Body of pancreas (tissue), 4 donors: ENCODE results near the gene LIMS1. TPM values are rescaled to one million over a fixed set of nuclear protein-coding genes. Genes with fewer than 3 reads are reported as not detected.

ENCODE experiments used
- ATAC-seq: fragments of 150-250 bp; one replicate; pipeline ENCODE4 v1.9.1; 2016
- DNase-seq, 4 donors: peaks; one replicate each; pipeline ENCODE4 v3.0.0-alpha.2; 2019
- H3K27ac ChIP-seq, 4 donors: fragments of 200-600 bp; sonication (generic); 1 replicate in 3 of 4; 2 replicates in 1 of 4; pipeline versions ENCODE4 v1.5.1 to v1.6.1; 2016 to 2019; ENCODE audit warnings: mild to moderate bottlenecking in 1 of 4, mixed read lengths in 1 of 4, moderate library complexity in 1 of 4
- H3K27me3 ChIP-seq, 2 donors: fragments of 200-600 bp; sonication (generic); one replicate each; pipeline ENCODE4 v1.6.0; 2016; ENCODE audit warnings: mild to moderate bottlenecking in 1 of 2
- H3K36me3 ChIP-seq, 2 donors: fragments of 200-600 bp; sonication (generic); replicated peaks in 1 of 2; 2 replicates each; pipeline ENCODE4 v1.5.1; 2016; ENCODE audit warnings: low read depth in 2 of 2; ENCODE audit not compliant: insufficient read depth in 1 of 2
- H3K4me1 ChIP-seq: fragments of 200-600 bp; sonication (generic); one replicate; pipeline ENCODE4 v1.6.0; 2016
- H3K4me3 ChIP-seq, 2 donors: fragments of 200-600 bp; sonication (generic); 1 replicate in 1 of 2; 2 replicates in 1 of 2; pipeline ENCODE4 v1.5.1; 2016 to 2019
- H3K9me3 ChIP-seq, 3 donors: fragments of 200-600 bp; sonication (generic); 1 replicate in 2 of 3; 2 replicates in 1 of 3; pipeline ENCODE4 v1.5.1; 2016
- POLR2A ChIP-seq, 3 donors: fragments of 450-650 bp; IDR thresholded peaks; one replicate each; pipeline ENCODE4 v1.6.1; 2016; ENCODE audit warnings: antibody characterized with exemption in 3 of 3, mild to moderate bottlenecking in 2 of 3
- WGBS, 2 donors: methylation state at CpG; one replicate each; pipeline ENCODE4 v1.1.5; 2017; 5-methylcytosine and 5-hydroxymethylcytosine counted together
- intact Hi-C: fragments of 100-400 bp; cut with DNase I; formaldehyde crosslinking; loops from one replicate; pipeline ENCODE4 v1.15.1; 2023
- total RNA-seq, 2 donors: library from RNA; depleted of rRNA; stranded (reverse); fragments of >200 nt; gene quantifications; one replicate each; pipeline ENCODE4 v1.1.0, GENCODE V29; 2016
- TF ChIP-seq, protein P1 (sequence below), 7 experiments: fragments of 450-650 bp in 4 of 7; fragments of 200-600 bp in 3 of 7; sonication (generic) in 3 of 7; IDR thresholded peaks; one replicate each; pipeline ENCODE4 v1.5.1; 2016 to 2019; ENCODE audit warnings: antibody characterized with exemption in 7 of 7

LIMS1 gene, protein sequence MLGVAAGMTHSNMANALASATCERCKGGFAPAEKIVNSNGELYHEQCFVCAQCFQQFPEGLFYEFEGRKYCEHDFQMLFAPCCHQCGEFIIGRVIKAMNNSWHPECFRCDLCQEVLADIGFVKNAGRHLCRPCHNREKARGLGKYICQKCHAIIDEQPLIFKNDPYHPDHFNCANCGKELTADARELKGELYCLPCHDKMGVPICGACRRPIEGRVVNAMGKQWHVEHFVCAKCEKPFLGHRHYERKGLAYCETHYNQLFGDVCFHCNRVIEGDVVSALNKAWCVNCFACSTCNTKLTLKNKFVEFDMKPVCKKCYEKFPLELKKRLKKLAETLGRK
- total RNA-seq: 10 to 100 TPM; 19.1 to 28.3 TPM

DNA sequence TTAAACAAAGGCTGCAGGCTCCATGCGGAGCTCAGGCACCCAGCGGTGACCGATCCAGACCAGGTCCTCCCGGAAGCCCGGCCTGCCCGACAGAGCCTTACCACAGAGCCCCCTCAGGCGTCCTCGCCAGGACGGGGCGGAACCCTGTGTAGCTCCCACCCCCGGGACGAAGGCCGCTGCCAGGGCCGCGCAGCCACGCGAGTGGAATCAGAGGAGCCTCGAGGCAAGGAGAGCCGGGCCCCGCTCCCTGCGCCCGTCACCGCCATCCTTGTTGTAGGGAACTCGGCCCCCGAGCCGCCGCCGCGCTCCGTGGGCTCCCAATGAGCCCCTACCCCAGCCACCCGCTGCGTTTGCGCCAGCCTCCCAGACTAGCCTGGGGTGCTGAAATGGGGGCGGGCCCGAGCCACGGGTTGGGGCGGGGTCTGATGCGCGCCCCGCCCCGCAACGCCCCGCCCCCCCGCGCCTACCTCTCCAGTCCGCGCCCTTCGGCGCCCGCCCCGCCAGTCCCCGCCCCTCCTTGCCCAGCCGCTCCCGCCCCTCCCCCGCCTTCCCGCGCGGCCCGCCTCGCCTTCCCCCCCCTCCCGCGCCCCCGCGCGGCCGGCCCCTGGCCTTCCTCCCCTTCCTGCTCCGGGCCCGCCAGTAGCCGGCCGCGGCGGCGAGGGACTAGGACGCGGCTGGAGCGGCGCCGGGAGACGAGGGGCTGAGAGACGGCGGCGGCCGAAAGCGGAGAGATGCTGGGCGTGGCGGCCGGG lies at the start of gene LIMS1:
Gene LIMS1, plus strand, starts transcription at position 639 of the 752 bp plus-strand sequence. Its CDS starts 93 bp downstream, at position 732.
- H3K36me3 ChIP-seq: no peaks in the 10 kb centered on the region
- intact Hi-C loops: no loop called here
- TF ChIP-seq POLR2A (IDR thresholded peaks at IDR 0.05): peak; percentile 81 to 92 (median 91)
- TF ChIP-seq, protein P1, sequence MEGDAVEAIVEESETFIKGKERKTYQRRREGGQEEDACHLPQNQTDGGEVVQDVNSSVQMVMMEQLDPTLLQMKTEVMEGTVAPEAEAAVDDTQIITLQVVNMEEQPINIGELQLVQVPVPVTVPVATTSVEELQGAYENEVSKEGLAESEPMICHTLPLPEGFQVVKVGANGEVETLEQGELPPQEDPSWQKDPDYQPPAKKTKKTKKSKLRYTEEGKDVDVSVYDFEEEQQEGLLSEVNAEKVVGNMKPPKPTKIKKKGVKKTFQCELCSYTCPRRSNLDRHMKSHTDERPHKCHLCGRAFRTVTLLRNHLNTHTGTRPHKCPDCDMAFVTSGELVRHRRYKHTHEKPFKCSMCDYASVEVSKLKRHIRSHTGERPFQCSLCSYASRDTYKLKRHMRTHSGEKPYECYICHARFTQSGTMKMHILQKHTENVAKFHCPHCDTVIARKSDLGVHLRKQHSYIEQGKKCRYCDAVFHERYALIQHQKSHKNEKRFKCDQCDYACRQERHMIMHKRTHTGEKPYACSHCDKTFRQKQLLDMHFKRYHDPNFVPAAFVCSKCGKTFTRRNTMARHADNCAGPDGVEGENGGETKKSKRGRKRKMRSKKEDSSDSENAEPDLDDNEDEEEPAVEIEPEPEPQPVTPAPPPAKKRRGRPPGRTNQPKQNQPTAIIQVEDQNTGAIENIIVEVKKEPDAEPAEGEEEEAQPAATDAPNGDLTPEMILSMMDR (IDR thresholded peaks at IDR 0.05): peak in 2 of 7 experiments; percentile 17
- no peaks in the 10 kb centered on the region for H3K9me3 ChIP-seq
- 0 to 3% methylated on average over 3 to 35 of the region's 87 CpGs for WGBS, 2 donors
- ATAC-seq (peak; percentile 94), DNase-seq (peak; percentile 92 to 95 (median 94))
- peak within 1 kb of the TSS; percentile 91 to 99 (median 98) for H3K27ac ChIP-seq
- peaks cover 23% of the 10 kb centered on the region for H3K4me1 ChIP-seq
- H3K4me3 ChIP-seq: peak within 1 kb of the TSS; percentile 35 to 58
- H3K27me3 ChIP-seq: no peaks in the 10 kb centered on the region

DNA sequence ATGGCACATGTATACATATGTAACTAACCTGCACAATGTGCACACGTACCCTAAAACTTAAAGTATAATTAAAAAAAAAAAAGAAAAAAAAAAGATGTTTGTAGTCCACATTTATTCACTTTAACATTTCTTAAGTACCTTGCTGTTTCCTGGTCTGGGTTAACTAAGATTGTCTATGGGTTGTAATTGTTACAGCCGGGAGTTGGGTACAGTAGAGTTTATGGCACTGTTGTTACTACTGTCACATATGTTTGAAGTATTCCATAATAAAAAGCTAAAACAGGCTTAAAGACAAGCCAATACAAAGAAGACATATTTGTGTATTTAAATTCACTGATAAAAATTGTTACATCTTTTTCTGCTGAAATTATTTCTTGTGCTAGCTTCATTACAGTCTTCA lies 49.0 kb upstream of the LIMS1 start:
- Histone ChIP-seq H3K27ac (no peak overlapping the region), H3K4me1 (no peaks in the 10 kb centered on the region), H3K9me3 (no peaks in the 10 kb centered on the region), H3K36me3 (peaks cover 0 to 21% of the 10 kb centered on the region in 2 donors), H3K4me3 (no peak overlapping the region), H3K27me3 (no peaks in the 10 kb centered on the region)
- WGBS, 2 donors: 96 to 100% methylated on average over 2 of the region's 2 CpGs
- TF ChIP-seq, protein P1 (IDR thresholded peaks at IDR 0.05): no peak
- TF ChIP-seq POLR2A (IDR thresholded peaks at IDR 0.05): no peak
- intact Hi-C loops: no loop called here
- no peak for DNase-seq
- ATAC-seq: no peak

DNA sequence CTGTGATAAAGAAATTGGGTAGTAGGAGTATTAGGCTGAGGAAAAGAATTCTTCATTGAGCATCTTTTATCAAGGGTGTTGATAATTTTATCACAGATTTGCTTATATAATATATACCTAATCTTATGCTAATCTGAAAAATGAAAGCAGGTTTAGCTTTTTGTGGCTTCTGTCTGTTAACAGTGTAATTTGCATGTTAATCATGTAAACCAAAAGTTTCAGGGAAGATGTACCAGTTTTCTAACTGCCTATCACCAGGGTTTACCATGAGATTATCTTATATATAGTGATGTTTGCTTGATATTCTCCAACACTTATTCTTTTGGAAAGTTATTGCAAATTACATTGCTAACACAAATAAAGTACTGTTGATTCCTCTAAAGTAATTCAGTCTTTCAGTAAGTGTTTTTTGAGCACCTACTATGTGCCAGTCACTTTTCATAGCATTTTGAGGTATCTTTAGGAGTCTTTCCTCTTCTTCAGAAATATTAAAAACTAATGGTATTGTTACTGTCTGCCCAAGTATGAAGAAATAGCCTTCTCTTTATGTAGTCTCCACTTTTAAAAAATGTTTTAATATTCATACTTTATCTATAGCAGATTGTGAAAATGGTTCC lies 43.7 kb upstream of the LIMS1 start:
- DNase-seq (no peak), ATAC-seq (no peak)
- intact Hi-C loops: no loop called here
- no peaks in the 10 kb centered on the region for H3K9me3 ChIP-seq
- H3K36me3 ChIP-seq: peaks cover 0 to 17% of the 10 kb centered on the region in 2 donors
- no peak overlapping the region for H3K27ac ChIP-seq
- H3K4me1 ChIP-seq: no peaks in the 10 kb centered on the region
- TF ChIP-seq, protein P1 (IDR thresholded peaks at IDR 0.05): no peak
- no peak for TF ChIP-seq POLR2A (IDR thresholded peaks at IDR 0.05)
- no peak overlapping the region for H3K4me3 ChIP-seq
- H3K27me3 ChIP-seq: no peaks in the 10 kb centered on the region

DNA sequence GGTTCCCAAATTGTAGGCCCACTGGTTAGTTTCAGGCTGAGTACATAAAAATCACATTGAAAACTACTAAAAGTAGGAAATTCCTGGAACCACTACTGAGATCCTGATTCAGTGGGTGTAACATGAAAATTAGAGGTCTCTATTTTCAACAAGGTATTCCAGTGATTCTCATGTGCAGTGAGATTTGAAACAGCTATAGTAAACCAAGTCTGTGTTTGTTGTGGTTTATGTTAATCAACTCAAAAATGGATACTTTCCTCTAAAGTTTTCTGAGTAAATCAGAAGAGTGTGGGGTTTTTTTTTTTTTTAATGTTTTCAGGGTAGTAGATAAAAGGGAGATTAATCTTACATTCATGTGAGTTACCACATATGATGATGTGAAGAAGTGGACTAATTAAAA lies 42.4 kb upstream of the LIMS1 start:
- Histone ChIP-seq H3K4me3 (no peak overlapping the region), H3K27me3 (no peaks in the 10 kb centered on the region), H3K36me3 (peaks cover 0 to 14% of the 10 kb centered on the region in 2 donors), H3K4me1 (no peaks in the 10 kb centered on the region), H3K27ac (no peak overlapping the region), H3K9me3 (no peaks in the 10 kb centered on the region)
- DNase-seq (no peak), ATAC-seq (no peak)
- intact Hi-C loops: no loop called here
- TF ChIP-seq, protein P1 (IDR thresholded peaks at IDR 0.05): no peak
- no peak for TF ChIP-seq POLR2A (IDR thresholded peaks at IDR 0.05)
